HG03039 (cell line): Measurements from ENCODE around the gene RSKR.
"Not testable (repeated sequence)": the region's sequence is repeated elsewhere in the genome, so short reads cannot be mapped to it uniquely, and the experiment has no call there.

Source experiments
- ATAC-seq: cut with Tn5 transposase; IDR thresholded peaks from one replicate; pipeline ENCODE4 v1.9.1; 2021; ENCODE audit warnings: mild to moderate bottlenecking, moderate library complexity; ENCODE audit not compliant: unreplicated experiment

The RSKR gene

GRCh38 chr17:28624148-28624547 lies 10.2 kb upstream of the RSKR start:
- ATAC-seq: no peak

- ATAC-seq: no peak
Observed at GRCh38 chr17:28623696-28624095, 9.7 kb upstream of the RSKR start.

- ATAC-seq: no peak
Observed at GRCh38 chr17:28622186-28622585, 8.2 kb upstream of the RSKR start.

- ATAC-seq: no peak
Observed at GRCh38 chr17:28620010-28620409, 6.0 kb upstream of the RSKR start.

GRCh38 chr17:28618464-28618863 lies 4.5 kb upstream of the RSKR start:
- ATAC-seq: no peak

- ATAC-seq: no peak
Observed at GRCh38 chr17:28616281-28616680, 2.3 kb upstream of the RSKR start.

- no peak for ATAC-seq
Observed at GRCh38 chr17:28615260-28615940, 1.4 kb upstream of the RSKR start.

- ATAC-seq: no peak
Observed at GRCh38 chr17:28612936-28613872, 781 bp downstream of the RSKR start.

- ATAC-seq: no peak
Observed at GRCh38 chr17:28612531-28612930, 1.5 kb downstream of the RSKR start.

GRCh38 chr17:28610376-28610775 lies 3.6 kb downstream of the RSKR start:
- no peak for ATAC-seq

GRCh38 chr17:28604031-28604430 lies 10.0 kb downstream of the RSKR start:
- ATAC-seq: not testable (repeated sequence)

GRCh38 chr17:28599311-28600184 lies 14.4 kb downstream of the RSKR start:
- peak; percentile 27 for ATAC-seq

- peak; percentile 73 for ATAC-seq
Observed at GRCh38 chr17:28598799-28599310, 15.1 kb downstream of the RSKR start, which contains the start of gene SPAG5. Gene SPAG5, minus strand, starts transcription at chr17:28599025. Its CDS starts 79 bp downstream, at chr17:28598946.

GRCh38 chr17:28598389-28598788 lies 15.6 kb downstream of the RSKR start:
- no peak for ATAC-seq

- ATAC-seq: no peak
Observed at GRCh38 chr17:28597606-28598383, 16.2 kb downstream of the RSKR start.

GRCh38 chr17:28592260-28592659 lies 21.7 kb downstream of the RSKR start:
- ATAC-seq: no peak

GRCh38 chr17:28585851-28586250 lies 28.1 kb downstream of the RSKR start:
- no peak for ATAC-seq

GRCh38 chr17:28584434-28584833 lies 29.6 kb downstream of the RSKR start:
- ATAC-seq: no peak

- no peak for ATAC-seq
Observed at GRCh38 chr17:28582513-28582912, 31.5 kb downstream of the RSKR start.

- no peak for ATAC-seq
Observed at GRCh38 chr17:28580959-28581358, 33.0 kb downstream of the RSKR start.
